NCI-H2227 (cell line): ENCODE data around the gene AUH.

Source experiments
- DNase-seq: peaks from one replicate; lab custom pipeline; 2025; ENCODE audit not compliant: unreplicated experiment; lab: John Stamatoyannopoulos, UW

Gene AUH

DNA sequence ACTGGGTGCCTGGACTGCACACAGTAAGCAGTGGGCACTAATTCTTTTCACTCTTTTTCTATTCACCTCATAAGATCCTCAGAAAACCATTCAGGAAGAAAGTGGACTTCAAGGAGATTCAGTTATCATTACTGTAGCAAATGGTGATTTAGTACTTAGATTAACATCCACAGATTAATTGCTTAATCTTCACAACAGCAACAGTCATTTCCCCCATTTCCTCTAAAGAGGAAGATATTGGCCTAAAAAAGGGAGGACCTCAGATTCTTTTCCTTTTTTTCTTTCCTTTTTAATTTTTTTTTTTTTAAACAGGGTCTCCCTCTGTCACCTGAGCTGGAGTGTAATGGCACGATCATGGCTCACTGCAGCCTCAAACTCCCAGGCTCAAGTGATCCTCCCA, 64.4 kb downstream of the AUH start:
- DNase-seq: no peak

DNA sequence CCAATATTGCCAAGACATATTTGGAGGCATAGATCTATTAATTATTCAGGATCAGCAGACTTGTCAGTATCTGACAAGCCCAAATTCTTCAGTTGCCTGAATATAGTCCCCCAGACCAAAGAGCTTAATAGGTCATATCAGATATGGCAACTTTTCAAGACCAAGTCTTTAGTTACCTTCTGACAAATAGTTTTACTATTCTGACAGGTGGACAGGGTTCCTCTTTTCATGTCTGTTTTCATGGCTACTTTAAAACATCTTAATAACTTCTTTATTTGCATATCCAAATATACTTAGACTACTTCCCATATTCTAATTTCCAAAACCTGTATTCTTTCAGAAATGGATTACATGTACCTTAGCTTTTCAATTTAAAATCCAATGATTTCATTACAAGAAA, 65.4 kb downstream of the AUH start:
- DNase-seq: no peak

DNA sequence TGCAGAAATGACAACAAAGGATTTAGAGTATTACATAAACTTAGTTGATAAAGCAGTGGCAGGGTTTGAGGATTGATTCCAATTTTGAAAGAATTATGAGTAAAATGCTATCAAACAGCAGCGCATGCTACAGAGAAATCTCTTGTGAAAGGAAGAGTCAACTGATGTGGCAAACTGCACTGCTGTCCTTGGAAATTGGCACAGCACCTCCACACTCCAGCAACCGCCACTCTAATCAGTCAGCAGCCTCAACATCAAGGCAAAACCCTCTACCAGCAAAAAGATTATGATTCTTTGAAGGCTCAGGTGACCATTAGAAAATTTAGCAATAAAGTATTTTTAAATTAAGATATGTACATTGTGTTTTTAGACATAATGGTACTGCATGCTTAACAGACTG, 66.4 kb downstream of the AUH start:
- DNase-seq: no peak

DNA sequence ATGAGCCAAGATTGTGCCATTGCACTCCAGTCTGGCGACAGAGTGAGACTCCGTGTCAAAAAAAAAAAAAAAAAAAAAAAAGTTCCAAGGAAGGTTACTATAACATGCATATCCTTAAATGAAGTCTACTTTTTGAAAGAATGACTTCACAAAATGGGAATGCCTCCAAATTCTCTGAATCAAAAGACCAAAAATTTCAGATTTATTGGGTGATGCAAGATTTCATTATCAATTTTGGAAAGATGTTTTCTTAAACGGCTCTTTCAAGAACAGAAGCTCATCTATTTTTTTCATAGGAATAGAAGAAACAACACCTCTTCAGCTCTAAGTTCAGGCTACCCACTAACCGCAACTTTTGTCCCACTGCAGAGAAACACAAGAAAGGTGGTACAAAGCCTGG, 69.9 kb downstream of the AUH start:
- no peak for DNase-seq

DNA sequence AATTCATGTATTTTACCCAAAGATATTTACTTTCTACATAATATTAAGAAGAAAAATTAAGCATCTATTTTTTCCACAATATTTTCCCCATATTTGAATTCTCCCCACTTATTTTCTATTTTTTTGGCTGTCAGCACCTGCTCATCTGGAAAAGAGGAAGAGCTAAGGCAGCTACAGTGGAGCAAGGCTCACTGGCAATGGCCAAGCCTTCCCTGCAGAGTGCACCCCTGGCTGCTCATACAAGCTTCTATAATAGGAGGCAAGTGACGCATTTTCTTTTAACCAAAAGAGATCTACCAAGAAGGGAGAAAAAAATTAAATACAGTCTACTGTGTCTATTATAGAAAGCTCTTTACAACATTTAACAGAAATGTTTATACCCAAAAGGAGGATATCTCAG, 72.5 kb downstream of the AUH start:
- no peak for DNase-seq

DNA sequence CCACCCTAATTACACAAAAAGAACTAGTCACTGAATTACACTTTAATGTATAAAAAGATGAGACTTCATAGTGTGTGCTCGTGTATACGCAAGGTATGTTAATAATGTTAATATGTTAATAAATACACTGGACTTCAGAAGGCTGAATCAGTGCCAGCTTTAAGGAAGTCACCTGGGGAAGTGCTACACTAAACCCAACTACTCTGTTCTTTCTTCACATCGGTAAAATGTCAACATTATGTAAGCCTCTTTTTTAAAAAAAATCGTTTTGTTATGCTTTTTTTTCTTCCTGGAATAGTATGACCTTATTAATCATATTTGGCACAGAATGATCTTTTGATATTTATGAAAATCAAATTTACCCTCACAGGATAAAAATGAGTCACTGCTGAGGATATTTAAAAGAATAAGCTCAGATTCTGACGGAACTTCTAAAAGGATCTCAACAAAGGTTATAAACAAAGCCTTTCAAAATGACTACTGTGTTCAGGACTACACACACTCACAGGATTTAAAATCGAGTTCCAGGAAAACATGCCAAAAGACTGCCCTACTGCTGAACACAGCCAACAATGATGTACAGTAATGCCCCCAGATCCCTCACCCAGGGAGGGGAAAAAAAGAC, 75.9 kb downstream of the AUH start:
- no peak for DNase-seq

DNA sequence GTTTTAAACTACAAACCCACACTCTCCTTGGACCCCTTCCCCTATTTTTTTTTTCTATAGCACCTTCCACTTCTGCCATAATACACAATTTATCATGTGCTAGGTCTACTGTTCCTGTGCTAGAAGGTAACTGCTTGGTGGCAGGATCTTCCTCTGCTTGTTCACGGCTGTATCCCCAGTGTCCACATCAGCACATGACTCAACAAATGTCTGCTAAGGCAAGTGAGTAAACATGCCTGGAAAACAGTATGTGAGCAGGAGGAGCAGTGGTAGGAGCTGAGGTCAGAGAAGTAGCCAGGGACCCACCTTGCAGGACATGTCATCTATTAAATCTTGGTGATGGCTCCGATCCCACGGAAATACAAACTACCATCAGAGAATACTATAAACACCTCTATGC, 79.4 kb downstream of the AUH start:
- no peak for DNase-seq

DNA sequence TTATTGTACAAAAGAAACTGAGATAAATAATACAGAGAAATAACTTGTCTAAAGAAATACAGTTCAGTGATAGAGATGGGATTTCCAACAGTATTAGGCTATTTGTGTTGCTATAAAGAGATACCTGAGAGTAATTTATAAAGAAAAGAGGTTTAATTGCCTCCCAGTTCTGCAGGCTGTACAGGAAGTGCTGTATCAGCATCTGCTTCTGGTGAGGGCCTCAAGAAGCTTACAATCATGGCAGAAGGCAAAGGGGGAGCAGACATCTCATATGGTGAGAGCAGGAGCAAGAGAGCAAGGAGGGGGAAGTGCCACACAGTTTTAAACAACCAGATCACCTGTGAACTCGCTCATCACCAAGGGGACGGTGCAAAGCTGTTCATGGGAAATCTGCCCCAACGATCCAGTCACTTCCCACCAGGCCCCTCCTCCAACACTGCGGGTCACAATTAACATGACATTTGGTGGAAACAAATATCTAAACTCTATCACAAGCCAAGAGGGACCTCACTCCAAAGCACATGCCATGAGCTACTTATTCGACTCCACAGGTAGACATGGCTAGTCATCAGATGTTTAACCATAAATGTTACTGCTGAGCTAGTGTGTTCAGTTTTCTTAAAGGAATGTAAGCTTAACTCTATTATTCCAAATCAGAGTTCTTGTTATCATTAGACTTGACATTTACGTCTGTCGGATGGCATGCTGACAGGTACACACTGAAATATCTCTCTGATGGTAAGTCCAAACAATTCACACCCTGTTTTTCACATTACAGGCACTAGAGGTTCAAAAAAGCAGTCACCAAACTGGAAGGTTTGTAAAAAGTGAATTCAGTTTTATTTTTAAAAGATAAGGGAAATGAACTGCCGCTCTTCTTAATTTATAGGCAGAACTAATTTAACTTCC, 82.2 kb downstream of the AUH start:
- no peak for DNase-seq

DNA sequence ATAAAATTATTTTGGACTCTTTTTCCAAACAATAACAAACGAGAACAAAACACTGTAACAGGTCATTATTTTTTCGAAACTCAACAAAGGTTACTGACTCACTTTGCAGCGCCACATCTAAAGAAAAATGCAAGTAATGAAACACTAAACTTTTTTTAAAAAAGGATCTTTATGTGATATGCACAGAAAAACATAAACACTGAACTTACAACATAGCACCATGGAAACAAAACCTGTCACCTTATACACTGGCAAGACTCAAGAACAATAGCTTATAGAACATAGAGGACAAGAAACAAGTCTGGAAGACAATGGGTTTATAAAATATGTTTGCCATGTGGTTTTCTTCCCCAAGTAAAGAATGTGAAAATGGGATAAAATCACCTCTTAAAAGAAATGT, 85.2 kb downstream of the AUH start:
- no peak for DNase-seq

DNA sequence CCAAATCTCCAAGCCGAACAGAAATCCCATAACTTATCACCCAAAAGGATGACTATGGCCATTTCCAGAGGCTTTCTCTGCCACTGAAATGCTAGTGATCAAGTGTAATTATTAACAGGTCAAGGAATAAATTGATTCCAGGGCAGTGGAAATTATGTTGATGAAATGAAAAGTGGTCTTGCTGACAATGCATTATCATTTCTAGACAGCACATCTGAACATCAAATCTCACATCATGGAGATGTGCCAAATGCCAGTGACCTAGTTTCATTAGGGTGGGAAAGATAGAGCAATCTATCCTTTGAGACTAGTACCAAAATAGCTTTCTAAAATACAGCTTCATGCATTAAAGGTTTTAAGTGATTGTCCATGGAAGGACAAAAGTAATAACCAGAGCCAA, 86.1 kb downstream of the AUH start:
- peak; percentile 43 for DNase-seq

DNA sequence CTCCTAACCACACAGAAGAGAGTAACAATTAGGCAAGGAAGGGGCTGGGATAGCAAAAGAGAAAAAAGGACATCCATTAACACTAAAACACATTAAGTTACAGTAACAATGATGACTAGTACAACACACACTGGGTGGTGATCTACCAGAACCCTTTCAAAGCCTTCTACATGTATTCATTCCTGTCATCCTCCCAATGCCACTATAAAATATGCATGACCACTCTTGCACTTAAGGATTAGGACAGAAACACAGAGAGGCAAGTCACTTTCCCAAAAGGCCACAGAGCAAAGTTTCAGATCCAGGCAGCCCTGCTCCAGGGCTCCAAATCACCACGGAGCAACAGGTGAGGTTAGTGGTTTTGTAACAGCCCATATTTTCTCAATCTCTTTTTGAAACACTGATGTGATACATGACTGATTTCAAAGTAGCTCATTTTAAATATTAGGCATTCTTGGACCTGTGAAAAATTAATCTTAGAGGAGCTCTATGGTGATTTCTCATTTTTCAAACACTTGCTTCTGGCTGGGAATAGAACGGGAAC, 86.7 kb downstream of the AUH start:
- DNase-seq: no peak

DNA sequence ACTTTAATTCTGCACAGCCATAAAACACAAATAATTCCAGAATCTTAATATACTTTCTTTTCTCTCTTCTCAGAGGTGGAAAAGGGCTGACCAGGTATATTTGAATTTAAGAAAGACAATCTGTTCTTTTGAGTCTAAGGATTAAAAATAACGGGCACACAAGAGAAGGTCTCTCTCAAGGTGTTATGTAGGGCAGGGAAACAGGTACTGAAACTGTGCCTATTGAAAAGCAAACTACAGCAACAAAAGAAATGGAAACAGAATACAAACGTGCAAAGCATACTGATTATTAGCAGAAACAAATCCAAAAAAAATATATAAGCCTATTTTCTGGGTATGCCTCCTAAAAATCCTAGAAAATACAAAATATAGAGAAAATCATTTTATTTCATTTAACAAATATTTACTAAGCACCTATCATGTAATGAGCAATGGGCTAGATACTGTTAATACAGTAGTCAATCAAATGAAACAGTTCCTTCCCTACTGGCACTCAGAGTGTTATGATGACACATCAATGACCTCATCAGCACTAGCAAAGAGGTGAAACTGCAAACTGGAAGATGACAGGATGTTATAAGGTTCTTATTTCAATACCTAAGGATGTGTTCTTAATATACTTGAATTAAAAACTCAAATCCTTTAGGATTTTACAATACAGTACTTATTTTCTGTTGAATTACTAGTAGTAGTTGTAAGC, 87.7 kb downstream of the AUH start:
- no peak for DNase-seq

DNA sequence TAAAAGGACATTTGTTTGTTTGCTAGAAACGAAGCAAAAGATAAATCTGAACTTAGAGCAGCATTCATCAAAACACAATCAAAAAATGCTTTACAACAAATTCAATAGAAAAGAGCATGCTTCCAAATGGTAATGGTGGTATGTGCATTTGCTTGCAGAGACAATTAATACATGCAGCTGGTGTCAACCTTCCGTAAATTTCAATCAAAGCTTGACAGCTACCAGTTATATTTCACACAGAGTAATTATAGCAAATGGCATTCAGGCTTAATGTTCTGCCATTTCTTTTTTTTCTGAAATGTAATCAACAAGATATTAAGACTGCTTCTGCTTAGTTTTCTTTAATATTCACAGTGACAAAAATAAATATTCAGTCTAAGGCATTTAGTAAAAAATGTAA, 90.6 kb downstream of the AUH start:
- DNase-seq: no peak

DNA sequence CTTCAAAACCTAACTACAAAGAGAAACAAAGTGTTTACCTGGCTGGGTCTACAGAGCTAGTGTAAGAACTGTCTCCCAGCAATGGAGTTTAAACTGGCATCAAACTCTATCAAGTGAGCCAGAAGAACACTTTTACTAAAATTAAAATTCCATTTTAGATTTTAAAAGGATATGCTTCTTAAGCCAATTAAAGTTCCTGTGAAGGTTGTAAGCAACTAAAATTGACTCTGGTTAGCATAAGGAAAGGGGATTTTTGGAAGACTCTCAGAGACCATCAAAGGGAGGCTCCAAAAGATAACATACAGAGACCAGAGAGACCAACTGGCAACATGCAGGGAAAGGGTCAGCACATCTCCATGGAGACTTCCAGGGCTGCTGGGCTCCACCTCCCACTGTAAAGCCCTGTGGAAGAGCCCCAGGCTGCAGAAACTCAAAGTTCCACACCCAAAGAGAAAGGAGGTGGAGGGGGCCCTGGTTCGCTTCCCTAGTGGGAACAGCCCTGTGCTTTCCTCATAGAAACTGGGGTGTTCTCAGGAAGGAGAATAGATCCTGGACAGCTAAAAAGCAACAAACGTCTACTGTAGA, 91.7 kb downstream of the AUH start:
- no peak for DNase-seq

DNA sequence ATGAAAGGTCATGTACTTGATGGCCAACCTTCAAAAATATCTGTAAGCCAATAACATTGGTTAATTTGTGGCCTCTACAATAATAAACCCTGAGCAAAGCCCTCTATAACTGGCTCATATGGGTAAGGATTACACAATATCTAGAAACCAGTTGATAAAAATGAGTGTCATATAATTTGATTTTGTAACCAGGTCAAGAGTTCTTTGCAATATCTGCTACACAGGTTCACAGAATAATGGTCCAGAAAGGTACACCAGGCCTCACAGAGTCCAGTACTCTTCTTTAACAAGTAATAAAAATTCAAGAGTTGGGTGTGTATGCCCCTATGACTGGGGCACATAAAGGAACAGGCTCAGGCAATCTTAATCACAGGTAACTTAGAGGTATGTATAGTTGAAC, 95.3 kb downstream of the AUH start:
- no peak for DNase-seq

DNA sequence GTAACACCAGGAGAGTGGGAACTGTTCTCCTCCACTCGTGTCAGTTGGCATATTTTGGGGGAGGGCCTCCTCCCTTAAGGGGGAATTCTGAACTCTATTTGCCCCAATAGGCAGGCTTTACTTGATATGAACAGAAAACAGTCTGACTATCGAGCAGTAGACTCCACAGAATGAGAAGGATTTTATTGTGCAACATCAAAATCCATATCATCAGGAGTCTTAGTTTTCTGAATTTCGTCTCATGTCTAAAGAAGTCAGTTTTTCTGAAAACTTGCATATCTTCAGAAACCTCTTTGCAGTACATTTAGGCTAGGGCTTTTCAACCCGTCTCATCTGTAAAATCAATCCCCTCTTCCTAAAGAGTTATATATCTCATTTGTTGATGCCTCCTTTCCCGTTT, 96.2 kb downstream of the AUH start:
- DNase-seq: no peak

DNA sequence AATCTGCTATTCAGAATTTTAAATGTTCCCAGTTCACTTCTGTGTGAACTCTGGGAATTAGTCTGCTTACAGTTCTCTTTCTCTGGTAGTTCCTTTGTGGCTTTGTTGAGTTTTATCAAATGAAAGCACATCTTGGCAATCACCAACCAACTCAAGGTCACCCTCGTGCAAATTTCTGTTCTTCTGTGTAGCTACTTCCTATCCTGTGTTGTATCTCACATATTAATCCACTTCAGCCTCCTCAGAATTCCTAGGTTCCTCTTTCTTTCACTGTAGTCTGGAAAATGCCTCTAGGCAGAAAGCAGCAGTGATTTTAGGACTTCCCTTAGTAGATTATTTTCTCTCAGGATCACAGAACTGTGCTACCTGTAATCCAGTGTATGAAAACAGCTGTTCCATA, 100.3 kb downstream of the AUH start:
- no peak for DNase-seq

DNA sequence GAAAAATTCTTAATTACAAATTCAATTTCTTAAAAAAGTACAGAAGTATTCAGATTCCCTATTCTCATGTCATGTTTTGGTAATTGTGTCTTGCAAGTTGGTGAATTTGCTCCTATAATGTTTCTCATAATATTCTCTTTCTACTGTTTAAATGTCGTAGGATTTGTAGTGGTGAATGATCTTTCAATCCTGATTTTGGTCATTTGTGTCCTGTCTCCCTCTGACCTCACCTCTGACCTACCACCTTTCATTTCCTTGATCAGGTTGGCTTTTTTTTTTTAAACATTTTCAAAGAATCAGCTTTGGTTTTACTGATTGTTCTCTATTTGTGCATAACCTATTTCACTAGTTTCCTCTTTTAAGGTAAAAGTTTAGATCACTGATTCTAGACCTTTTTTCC, 102.6 kb downstream of the AUH start:
- DNase-seq: no peak

DNA sequence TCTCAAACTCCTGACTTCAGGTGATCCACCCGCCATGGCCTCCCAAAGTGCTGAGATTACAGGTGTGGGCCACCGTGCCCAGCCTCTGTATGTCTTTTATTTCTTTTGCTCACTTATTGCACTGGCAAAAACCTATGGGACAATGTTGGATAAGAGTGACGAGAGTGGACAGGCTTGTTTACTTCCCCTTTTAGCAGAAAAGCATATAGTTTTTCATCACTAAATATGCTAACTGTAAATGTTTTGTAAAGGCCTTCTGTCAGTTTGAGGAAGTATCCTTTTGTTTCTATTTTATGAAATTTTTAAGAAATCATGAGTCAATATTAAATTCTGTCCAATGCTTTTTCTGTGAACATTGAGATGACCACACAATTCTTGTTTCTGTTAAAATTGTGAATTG, 103.3 kb downstream of the AUH start:
- no peak for DNase-seq

DNA sequence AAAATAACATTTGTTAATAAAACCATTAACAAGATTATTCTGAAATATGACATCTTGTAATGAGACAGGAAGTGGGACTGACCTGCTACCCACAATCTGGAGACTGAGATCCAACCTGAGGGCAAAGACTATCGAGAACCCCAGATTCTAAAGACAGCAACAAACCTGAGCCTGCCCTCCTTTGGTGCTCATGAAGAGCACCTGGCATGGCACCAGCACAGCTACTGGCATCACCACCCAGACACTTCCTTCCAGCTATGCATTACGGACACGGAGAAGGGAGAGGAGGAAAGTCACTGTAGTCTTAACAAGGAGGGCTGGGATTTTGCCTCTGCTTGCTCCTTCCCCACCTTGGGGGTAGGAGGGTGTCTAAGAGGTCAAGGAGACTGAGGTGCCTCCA, 105.5 kb downstream of the AUH start:
- DNase-seq: no peak

DNA sequence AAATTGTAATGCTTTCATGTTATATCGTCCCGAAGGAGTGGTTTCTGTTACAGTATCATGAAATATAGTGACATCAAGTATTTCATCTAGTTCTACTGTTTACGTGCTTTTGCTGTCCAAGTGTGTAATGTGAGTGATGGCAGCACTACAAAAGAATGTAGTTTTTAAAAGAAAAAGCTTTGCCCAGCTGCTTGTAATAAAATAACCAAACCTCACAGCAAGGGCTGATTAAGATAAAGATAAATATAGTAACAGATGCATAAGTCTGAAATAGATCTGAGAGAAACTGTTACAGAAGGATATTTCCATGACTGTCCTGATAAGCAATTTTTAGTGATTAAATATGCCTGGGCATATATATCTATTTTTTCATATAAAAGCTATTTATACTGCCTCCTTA, 106.4 kb downstream of the AUH start:
- DNase-seq: no peak

DNA sequence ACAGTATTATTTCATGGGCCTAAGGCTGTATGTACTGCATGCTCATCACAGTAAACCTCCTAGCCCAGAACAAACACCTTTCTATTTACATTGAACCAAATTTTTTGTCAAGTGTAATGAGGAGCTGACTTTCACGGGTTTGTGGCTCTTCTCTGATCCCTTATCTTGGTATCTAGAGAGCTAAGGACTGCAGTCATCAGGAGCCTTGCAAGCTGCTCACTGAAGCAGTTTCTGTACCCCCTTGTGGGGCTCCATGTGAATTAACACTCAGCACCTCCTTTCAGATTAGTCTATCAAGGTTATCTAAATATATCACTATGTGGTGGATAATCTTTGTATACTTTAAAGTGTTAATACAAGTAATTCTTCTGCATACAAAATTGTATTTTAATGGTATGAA, 108.2 kb downstream of the AUH start:
- DNase-seq: no peak
